B cell (primary cell): ENCODE results near the gene FZD2. TPM values are rescaled to one million over a fixed set of nuclear protein-coding genes. Genes with fewer than 3 reads are reported as not detected.

Experiments used
- ATAC-seq: fragments of 200-7000 bp; cut with Tn5 transposase; one replicate; pipeline ENCODE4 v1.10.0; 2021; ENCODE audit warnings: low read depth, mild to moderate bottlenecking, moderate number of reproducible peaks, moderate library complexity
- CTCF ChIA-PET: fragments of 350-600 bp; sonication (Branson Sonifier 250); formaldehyde crosslinking; loops from one replicate; lab custom pipeline; 2021; ENCODE audit warnings: antibody characterized with exemption, inconsistent platforms; lab: Charles Lee
- POLR2A ChIA-PET: fragments of 350-600 bp; sonication (Branson Sonifier 250); formaldehyde crosslinking; loops from one replicate; lab custom pipeline; 2021; ENCODE audit warnings: antibody characterized with exemption; lab: Charles Lee
- DNase-seq: peaks from one replicate; pipeline ENCODE4 v3.0.0; 2013
- H2AFZ ChIP-seq: 2 replicates; pipeline ENCODE4 v1.6.1; 2012; ENCODE audit warnings: mild to moderate bottlenecking, low read depth, low read length; ENCODE audit not compliant: insufficient read depth, poor library complexity, severe bottlenecking
- H3K27ac ChIP-seq, 2 donors: 1 replicate in 1 of 2; 2 replicates in 1 of 2; pipeline ENCODE4 v1.5.1; 2012 to 2013; ENCODE audit warnings: low read length in 2 of 2, mild to moderate bottlenecking in 2 of 2, moderate library complexity in 1 of 2
- H3K27me3 ChIP-seq, 4 experiments: fragments of 200-600 bp in 1 of 4; sonication (generic) in 1 of 4; replicated peaks in 1 of 4; 1 replicate in 2 of 4; 2 replicates in 2 of 4; pipeline versions ENCODE4 v1.6.1 to v1.7.0; 2013 to 2016; ENCODE audit warnings: low read length in 3 of 4, mild to moderate bottlenecking in 2 of 4, mixed read lengths in 1 of 4, moderate library complexity in 1 of 4; ENCODE audit not compliant: insufficient read depth in 4 of 4, control insufficient read depth in 3 of 4; ENCODE audit errors: control extremely low read depth in 1 of 4
- H3K36me3 ChIP-seq, 2 experiments: replicated peaks in 1 of 2; 1 replicate in 1 of 2; 2 replicates in 1 of 2; pipeline versions ENCODE4 v1.6.1 to v1.7.1; 2013; ENCODE audit warnings: low read length in 1 of 2; ENCODE audit not compliant: insufficient read depth in 2 of 2, control insufficient read depth in 1 of 2; ENCODE audit errors: control extremely low read depth in 1 of 2, extremely low read depth in 1 of 2
- H3K4me1 ChIP-seq, 2 donors: fragments of 200-600 bp in 1 of 2; sonication (generic) in 1 of 2; 1 replicate in 1 of 2; 2 replicates in 1 of 2; pipeline versions ENCODE4 v1.5.1 to v1.6.1; 2013 to 2017; ENCODE audit warnings: low read length in 2 of 2; ENCODE audit not compliant: control insufficient read depth in 2 of 2, insufficient read depth in 2 of 2
- H3K4me2 ChIP-seq: replicated peaks from 2 replicates; pipeline ENCODE3; 2012; ENCODE audit warnings: mild to moderate bottlenecking, low read depth, low read length; ENCODE audit not compliant: poor library complexity, severe bottlenecking
- H3K4me3 ChIP-seq, 5 experiments: fragments of 200-600 bp in 1 of 5; sonication (generic) in 1 of 5; 1 replicate in 3 of 5; 2 replicates in 2 of 5; pipeline versions ENCODE4 v1.5.1 to v1.7.0; 2011 to 2016; ENCODE audit warnings: low read length in 4 of 5, mild to moderate bottlenecking in 4 of 5, low read depth in 2 of 5, control low read depth in 1 of 5, moderate library complexity in 1 of 5; ENCODE audit not compliant: insufficient read depth in 1 of 5; ENCODE audit errors: control extremely low read depth in 1 of 5, extremely low read depth in 1 of 5
- H3K79me2 ChIP-seq: fragments of 200-600 bp; sonication (generic); one replicate; pipeline ENCODE4 v1.6.0; 2016; ENCODE audit warnings: low read length; ENCODE audit not compliant: control insufficient read depth, insufficient read depth
- H3K9ac ChIP-seq: fragments of 200-600 bp; sonication (generic); 2 replicates; pipeline ENCODE4 v1.6.1; 2017; ENCODE audit warnings: mild to moderate bottlenecking, low read length, moderate library complexity
- H3K9me3 ChIP-seq, 3 donors: one replicate each; pipeline versions ENCODE4 v1.6.1 to v1.7.1; 2013; ENCODE audit warnings: low read length in 2 of 3; ENCODE audit not compliant: control insufficient read depth in 2 of 3, insufficient read depth in 1 of 3; ENCODE audit errors: control extremely low read depth in 1 of 3
- H4K20me1 ChIP-seq: 2 replicates; pipeline ENCODE4 v1.6.0; 2012; ENCODE audit warnings: mild to moderate bottlenecking, low read length; ENCODE audit not compliant: insufficient read depth, control insufficient read depth, poor library complexity, severe bottlenecking
- H3K27ac Mint-ChIP-seq: one replicate; pipeline ENCODE4 v1.8.0; 2021; ENCODE audit warnings: mixed read lengths
- H3K27me3 Mint-ChIP-seq: one replicate; pipeline ENCODE4 v1.8.0; 2021; ENCODE audit warnings: mixed read lengths
- H3K4me1 Mint-ChIP-seq: one replicate; pipeline ENCODE4 v1.8.0; 2021; ENCODE audit warnings: mixed read lengths
- H3K4me3 Mint-ChIP-seq: one replicate; pipeline ENCODE4 v1.8.0; 2021; ENCODE audit warnings: mixed read lengths
- H3K9me3 Mint-ChIP-seq: one replicate; pipeline ENCODE4 v1.8.0; 2022; ENCODE audit warnings: mixed read lengths; ENCODE audit not compliant: insufficient read depth
- EZH2 ChIP-seq: IDR thresholded peaks from 2 replicates; pipeline ENCODE4 v1.6.1; 2012; ENCODE audit warnings: borderline replicate concordance, low read depth, mild to moderate bottlenecking, moderate library complexity, low read length; ENCODE audit not compliant: insufficient read depth, poor library complexity, severe bottlenecking
- WGBS: methylation state at CpG from one replicate; pipeline ENCODE4 v1.1.5; 2013; ENCODE audit warnings: missing lambda C conversion rate; ENCODE audit not compliant: insufficient coverage; 5-methylcytosine and 5-hydroxymethylcytosine counted together
- intact Hi-C: fragments of 100-400 bp; cut with micrococcal nuclease; formaldehyde crosslinking; loops from one replicate; pipeline ENCODE4 v1.10.0; 2022
- polyA plus RNA-seq: library from polyadenylated mRNA; depleted of rRNA; stranded (reverse); fragments of >200 nt; gene quantifications from 2 replicates; pipeline ENCODE4 v1.2.3, GENCODE V29; 2012
- total RNA-seq, 2 donors: library from RNA; stranded (reverse); fragments of 120-200 nt in 1 of 2; gene quantifications; 1 replicate in 1 of 2; 2 replicates in 1 of 2; pipeline versions ENCODE4 v1.2.3 to v1.2.4, GENCODE V29; 2013 to 2022
- TF ChIP-seq, protein P1 (sequence below): fragments of 200-600 bp; IDR thresholded peaks from one replicate; pipeline ENCODE4 v1.8.0; 2022; ENCODE audit warnings: antibody characterized with exemption, mild to moderate bottlenecking

FZD2 gene
- total and polyA plus RNA-seq, 2 donors (not counting 1 experiment from before 2014, with no cell fraction given): 1.6 to 2.5 TPM

- H3K27ac ChIP-seq: no peak overlapping the region
- intact Hi-C loops: no loop called here
- DNase-seq (no peak), ATAC-seq (no peak)
- no peak overlapping the region for H3K9ac ChIP-seq
- no peak overlapping the region for H3K4me3 ChIP-seq
- H2AFZ ChIP-seq: no peak overlapping the region
- ChIA-PET POLR2A (no interaction called here), CTCF (interaction anchor here (0.7 to 1.8 kb wide), 3 partner anchors 9 to 59 kb away, joined by 3 to 6 read pairs (median 3); no protein-coding TSS in a partner anchor)
- Mint-ChIP-seq H3K4me1 (no peaks in the 10 kb centered on the region), H3K27ac (no peak overlapping the region), H3K9me3 (no peaks in the 10 kb centered on the region), H3K4me3 (no peak overlapping the region), H3K27me3 (peaks cover 44% of the 10 kb centered on the region)
- no peaks in the 10 kb centered on the region for H3K79me2 ChIP-seq
- H4K20me1 ChIP-seq: no peaks in the 10 kb centered on the region
- no peak overlapping the region for H3K4me2 ChIP-seq
- no peak for TF ChIP-seq EZH2
- TF ChIP-seq, protein P1, sequence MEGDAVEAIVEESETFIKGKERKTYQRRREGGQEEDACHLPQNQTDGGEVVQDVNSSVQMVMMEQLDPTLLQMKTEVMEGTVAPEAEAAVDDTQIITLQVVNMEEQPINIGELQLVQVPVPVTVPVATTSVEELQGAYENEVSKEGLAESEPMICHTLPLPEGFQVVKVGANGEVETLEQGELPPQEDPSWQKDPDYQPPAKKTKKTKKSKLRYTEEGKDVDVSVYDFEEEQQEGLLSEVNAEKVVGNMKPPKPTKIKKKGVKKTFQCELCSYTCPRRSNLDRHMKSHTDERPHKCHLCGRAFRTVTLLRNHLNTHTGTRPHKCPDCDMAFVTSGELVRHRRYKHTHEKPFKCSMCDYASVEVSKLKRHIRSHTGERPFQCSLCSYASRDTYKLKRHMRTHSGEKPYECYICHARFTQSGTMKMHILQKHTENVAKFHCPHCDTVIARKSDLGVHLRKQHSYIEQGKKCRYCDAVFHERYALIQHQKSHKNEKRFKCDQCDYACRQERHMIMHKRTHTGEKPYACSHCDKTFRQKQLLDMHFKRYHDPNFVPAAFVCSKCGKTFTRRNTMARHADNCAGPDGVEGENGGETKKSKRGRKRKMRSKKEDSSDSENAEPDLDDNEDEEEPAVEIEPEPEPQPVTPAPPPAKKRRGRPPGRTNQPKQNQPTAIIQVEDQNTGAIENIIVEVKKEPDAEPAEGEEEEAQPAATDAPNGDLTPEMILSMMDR: no peak
- no peaks in the 10 kb centered on the region for H3K4me1 ChIP-seq
- 70% methylated on average over 1 of the region's 2 CpGs for WGBS
- peaks cover 0 to 18% (median 3%) of the 10 kb centered on the region in 4 experiments for H3K27me3 ChIP-seq
- H3K36me3 ChIP-seq: no peaks in the 10 kb centered on the region
- H3K9me3 ChIP-seq: no peaks in the 10 kb centered on the region
Observed at GRCh38 chr17:44575403-44575802, 18.1 kb downstream of the FZD2 start.

- H3K79me2 ChIP-seq: no peaks in the 10 kb centered on the region
- H3K4me2 ChIP-seq: no peak overlapping the region
- 85% methylated on average over 2 of the region's 4 CpGs for WGBS
- no peak overlapping the region for H3K9ac ChIP-seq
- ATAC-seq (no peak), DNase-seq (no peak)
- H4K20me1 ChIP-seq: no peaks in the 10 kb centered on the region
- H3K27me3 Mint-ChIP-seq: peaks cover 51% of the 10 kb centered on the region
- H3K4me3 Mint-ChIP-seq: no peak overlapping the region
- H3K27ac ChIP-seq: no peak overlapping the region
- no peak overlapping the region for H2AFZ ChIP-seq
- no peak for TF ChIP-seq EZH2
- TF ChIP-seq, protein P1: no peak
- no peaks in the 10 kb centered on the region for H3K36me3 ChIP-seq
- ChIA-PET CTCF (no interaction called here), POLR2A (interaction anchor here (0.6 kb wide), 1 partner anchor 56 kb away, joined by 3 read pairs; no protein-coding TSS in a partner anchor)
- no peaks in the 10 kb centered on the region for H3K4me1 ChIP-seq
- peaks cover 0 to 14% (median 1%) of the 10 kb centered on the region in 4 experiments for H3K27me3 ChIP-seq
- intact Hi-C loops: no loop called here
- H3K4me3 ChIP-seq: no peak overlapping the region
- no peak overlapping the region for H3K27ac Mint-ChIP-seq
- no peaks in the 10 kb centered on the region for H3K4me1 Mint-ChIP-seq
- H3K9me3 ChIP-seq: no peaks in the 10 kb centered on the region
- H3K9me3 Mint-ChIP-seq: no peaks in the 10 kb centered on the region
Observed at GRCh38 chr17:44578947-44579346, 21.7 kb downstream of the FZD2 start.
